Mammary epithelial cell (primary cell): ENCODE results near the gene LCP1.

Experiments used
- EZH2 ChIP-seq: IDR thresholded peaks from 2 replicates; pipeline ENCODE4 v1.6.1; 2012; ENCODE audit warnings: low read length, inconsistent platforms, borderline replicate concordance
- TF ChIP-seq, protein P1 (sequence below), 2 donors: IDR thresholded peaks in 1 of 2; conservative IDR thresholded peaks in 1 of 2; 2 replicates each; pipeline ENCODE4 v1.5.1; 2011 to 2012; ENCODE audit warnings: inconsistent platforms in 2 of 2, low read length in 2 of 2, mild to moderate bottlenecking in 2 of 2, control low read depth in 1 of 2, low read depth in 1 of 2; ENCODE audit not compliant: insufficient read depth in 1 of 2; ENCODE audit errors: extremely low read depth in 1 of 2

GRCh38 chr13:46198696-46199193 lies 16.8 kb upstream of the LCP1 start:
- TF ChIP-seq, protein P1, sequence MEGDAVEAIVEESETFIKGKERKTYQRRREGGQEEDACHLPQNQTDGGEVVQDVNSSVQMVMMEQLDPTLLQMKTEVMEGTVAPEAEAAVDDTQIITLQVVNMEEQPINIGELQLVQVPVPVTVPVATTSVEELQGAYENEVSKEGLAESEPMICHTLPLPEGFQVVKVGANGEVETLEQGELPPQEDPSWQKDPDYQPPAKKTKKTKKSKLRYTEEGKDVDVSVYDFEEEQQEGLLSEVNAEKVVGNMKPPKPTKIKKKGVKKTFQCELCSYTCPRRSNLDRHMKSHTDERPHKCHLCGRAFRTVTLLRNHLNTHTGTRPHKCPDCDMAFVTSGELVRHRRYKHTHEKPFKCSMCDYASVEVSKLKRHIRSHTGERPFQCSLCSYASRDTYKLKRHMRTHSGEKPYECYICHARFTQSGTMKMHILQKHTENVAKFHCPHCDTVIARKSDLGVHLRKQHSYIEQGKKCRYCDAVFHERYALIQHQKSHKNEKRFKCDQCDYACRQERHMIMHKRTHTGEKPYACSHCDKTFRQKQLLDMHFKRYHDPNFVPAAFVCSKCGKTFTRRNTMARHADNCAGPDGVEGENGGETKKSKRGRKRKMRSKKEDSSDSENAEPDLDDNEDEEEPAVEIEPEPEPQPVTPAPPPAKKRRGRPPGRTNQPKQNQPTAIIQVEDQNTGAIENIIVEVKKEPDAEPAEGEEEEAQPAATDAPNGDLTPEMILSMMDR (conservative IDR thresholded peaks at IDR 0.05 in 1 of 2, IDR thresholded peaks at IDR 0.05 in 1 of 2; ENCODE audit: extremely low read depth in 1 of 2, insufficient read depth in 1 of 2, low read depth in 1 of 2, low read length in 2 of 2), result no peak
- TF ChIP-seq EZH2, result no peak
